Caco-2 (cell line): ENCODE results near the gene BRI3. TPM values are rescaled to one million over a fixed set of nuclear protein-coding genes. Genes with fewer than 3 reads are reported as not detected.
"Not testable (repeated sequence)": the region's sequence is repeated elsewhere in the genome, so short reads cannot be mapped to it uniquely, and the experiment has no call there.

Experiments
- BruUV-seq: library from RNA; stranded (reverse); fragments of 400-500 nt; replicated peaks from 2 replicates; lab custom pipeline; 2021; lab: Mats Ljungman, UMichigan
- CTCF ChIA-PET: fragments of 300-600 bp; sonication (Branson Sonifier 250); formaldehyde crosslinking; loops from one replicate; lab custom pipeline; 2022; ENCODE audit warnings: antibody characterized with exemption; lab: Charles Lee
- POLR2A ChIA-PET: fragments of 300-600 bp; sonication (Branson Sonifier 250); formaldehyde crosslinking; loops from one replicate; lab custom pipeline; 2022; ENCODE audit warnings: antibody characterized with exemption; lab: Charles Lee
- DNase-seq, 2 experiments: peaks; one replicate each; pipeline versions ENCODE4 v3.0.0 to v3.0.0-alpha.2; 2020 to 2022
- H3K27me3 ChIP-seq: replicated peaks from 2 replicates; pipeline ENCODE4 v1.6.0; 2011; ENCODE audit warnings: low read length; ENCODE audit not compliant: control insufficient read depth, insufficient read depth
- H3K36me3 ChIP-seq: 2 replicates; pipeline ENCODE4 v1.5.1; 2011; ENCODE audit warnings: low read length; ENCODE audit not compliant: control insufficient read depth, insufficient read depth
- H3K4me1 ChIP-seq: fragments of 250-450 bp; sonication (Bioruptor Pico); 2 replicates; pipeline ENCODE4 v1.5.1; 2020; ENCODE audit warnings: mild to moderate bottlenecking
- H3K4me3 ChIP-seq: 2 replicates; pipeline ENCODE4 v1.5.1; 2011; ENCODE audit warnings: low read depth, mild to moderate bottlenecking, control low read depth, low read length
- H3K9me3 ChIP-seq: fragments of 250-450 bp; sonication (Bioruptor Pico); 2 replicates; pipeline ENCODE4 v1.5.1; 2020; ENCODE audit warnings: mild to moderate bottlenecking, moderate library complexity
- H3K27ac Mint-ChIP-seq: one replicate; pipeline ENCODE4 v1.8.0; 2022; ENCODE audit warnings: mixed read lengths; ENCODE audit not compliant: unreplicated experiment
- H3K27me3 Mint-ChIP-seq: one replicate; pipeline ENCODE4 v1.8.0; 2022; ENCODE audit warnings: mixed read lengths; ENCODE audit not compliant: insufficient read depth, unreplicated experiment
- H3K36me3 Mint-ChIP-seq: one replicate; pipeline ENCODE4 v1.8.0; 2022; ENCODE audit warnings: mild to moderate bottlenecking, mixed read lengths; ENCODE audit not compliant: insufficient read depth, unreplicated experiment
- H3K4me1 Mint-ChIP-seq: one replicate; pipeline ENCODE4 v1.8.0; 2022; ENCODE audit warnings: low read depth, mixed read lengths; ENCODE audit not compliant: unreplicated experiment
- H3K4me3 Mint-ChIP-seq: one replicate; pipeline ENCODE4 v1.8.0; 2022; ENCODE audit warnings: mild to moderate bottlenecking, moderate library complexity, mixed read lengths; ENCODE audit not compliant: unreplicated experiment
- H3K9me3 Mint-ChIP-seq: one replicate; pipeline ENCODE4 v1.8.0; 2022; ENCODE audit warnings: mixed read lengths; ENCODE audit not compliant: unreplicated experiment
- CTCF ChIP-seq, 2 experiments: fragments of 200-600 bp in 1 of 2; IDR thresholded peaks; 1 replicate in 1 of 2; 2 replicates in 1 of 2; pipeline versions ENCODE4 v1.5.1 to v1.8.0; 2011 to 2022; ENCODE audit warnings: antibody characterized with exemption in 1 of 2, control low read depth in 1 of 2, inconsistent platforms in 1 of 2, low read depth in 1 of 2, low read length in 1 of 2, mild to moderate bottlenecking in 1 of 2, moderate library complexity in 1 of 2; ENCODE audit not compliant: insufficient read depth in 1 of 2, severe bottlenecking in 1 of 2, unreplicated experiment in 1 of 2
- intact Hi-C: fragments of 100-400 bp; cut with micrococcal nuclease; formaldehyde crosslinking; loops from one replicate; pipeline ENCODE4 v1.10.0; 2022; ENCODE audit not compliant: unreplicated experiment
- total RNA-seq: library from RNA; stranded (reverse); gene quantifications from 2 replicates; pipeline ENCODE4 v1.2.3, GENCODE V29; 2022

BRI3 gene
- total RNA-seq, 1 experiment from 2014 or later = 224 TPM

GRCh38 chr7:98312201-98312600 is 30.7 kb downstream of the BRI3 start:
- POLR2A ChIA-PET = no interaction called here

GRCh38 chr7:98314469-98314868 is 33.0 kb downstream of the BRI3 start:
- no peak for TF ChIP-seq CTCF (IDR thresholded peaks at IDR 0.05; ENCODE audit: insufficient read depth in 1 of 2, low read depth in 1 of 2, low read length in 1 of 2, severe bottlenecking in 1 of 2, unreplicated experiment in 1 of 2)
- peaks cover 6% of the 10 kb centered on the region for H3K36me3 ChIP-seq
- Mint-ChIP-seq H3K27me3 (no peaks in the 10 kb centered on the region), H3K9me3 (peaks cover 21% of the 10 kb centered on the region), H3K4me3 (no peak overlapping the region), H3K36me3 (peaks cover 92% of the 10 kb centered on the region), H3K4me1 (peaks cover 22% of the 10 kb centered on the region), H3K27ac (no peak overlapping the region)
- ChIA-PET CTCF (no interaction called here), POLR2A (no interaction called here)
- no peaks in the 10 kb centered on the region for H3K27me3 ChIP-seq
- H3K4me3 ChIP-seq = no peak overlapping the region
- peaks cover 23% of the 10 kb centered on the region for H3K4me1 ChIP-seq
- intact Hi-C loops = no loop called here
- peaks cover 9% of the 10 kb centered on the region; the same call in 1 of the 2 replicates for H3K9me3 ChIP-seq
- no peak for DNase-seq
- no TSS peak for BruUV-seq

More at GRCh38 chr7:98312201-98312600, 30.7 kb downstream of the BRI3 start:
- Histone ChIP-seq H3K4me1 (peaks cover 32% of the 10 kb centered on the region), H3K36me3 (peaks cover 3% of the 10 kb centered on the region), H3K9me3 (peaks cover 9% of the 10 kb centered on the region; the same call in 1 of the 2 replicates), H3K4me3 (no peak overlapping the region), H3K27me3 (no peaks in the 10 kb centered on the region)
- H3K4me1 Mint-ChIP-seq = peaks cover 29% of the 10 kb centered on the region
- H3K36me3 Mint-ChIP-seq = peaks cover 94% of the 10 kb centered on the region
- H3K9me3 Mint-ChIP-seq = peaks cover 14% of the 10 kb centered on the region
- no peak for TF ChIP-seq CTCF (IDR thresholded peaks at IDR 0.05; ENCODE audit: insufficient read depth in 1 of 2, low read depth in 1 of 2, low read length in 1 of 2, severe bottlenecking in 1 of 2, unreplicated experiment in 1 of 2)
- H3K27ac Mint-ChIP-seq = no peak overlapping the region
- DNase-seq = no peak
- H3K27me3 Mint-ChIP-seq = no peaks in the 10 kb centered on the region
- H3K4me3 Mint-ChIP-seq = no peak overlapping the region
- intact Hi-C loops = no loop called here
- no TSS peak for BruUV-seq
- CTCF ChIA-PET = no interaction called here

GRCh38 chr7:98315318-98315993 is 34.0 kb downstream of the BRI3 start:
- BruUV-seq = no TSS peak
- CTCF ChIA-PET = no interaction called here

GRCh38 chr7:98315994-98316527 is 34.6 kb downstream of the BRI3 start:
- H3K9me3 ChIP-seq, H3K4me3 ChIP-seq, H3K27me3 Mint-ChIP-seq, H3K36me3 ChIP-seq, H3K27me3 ChIP-seq, CTCF ChIA-PET, BruUV-seq, POLR2A ChIA-PET, DNase-seq, H3K4me3 Mint-ChIP-seq, intact Hi-C loops: not testable (repeated sequence)
- peaks cover 21% of the 10 kb centered on the region for H3K9me3 Mint-ChIP-seq
- peaks cover 91% of the 10 kb centered on the region for H3K36me3 Mint-ChIP-seq
- H3K4me1 Mint-ChIP-seq = peaks cover 22% of the 10 kb centered on the region
- H3K27ac Mint-ChIP-seq = peak overlapping the region; percentile 74
- peaks cover 19% of the 10 kb centered on the region for H3K4me1 ChIP-seq

More at GRCh38 chr7:98315318-98315993, 34.0 kb downstream of the BRI3 start:
- no peak overlapping the region for H3K4me3 ChIP-seq
- intact Hi-C loops = no loop called here
- peaks cover 6% of the 10 kb centered on the region; the same call in 1 of the 2 replicates for H3K36me3 ChIP-seq
- Mint-ChIP-seq H3K9me3 (peaks cover 21% of the 10 kb centered on the region), H3K36me3 (peaks cover 92% of the 10 kb centered on the region), H3K4me1 (peaks cover 22% of the 10 kb centered on the region), H3K27ac (peak overlapping the region; percentile 74), H3K27me3 (no peaks in the 10 kb centered on the region), H3K4me3 (no peak overlapping the region)
- H3K4me1 ChIP-seq = peaks cover 19% of the 10 kb centered on the region
- H3K9me3 ChIP-seq = peaks cover 9% of the 10 kb centered on the region; the same call in 1 of the 2 replicates
- DNase-seq = peak; percentile 54 to 55
- no peaks in the 10 kb centered on the region for H3K27me3 ChIP-seq
- POLR2A ChIA-PET = no interaction called here
- TF ChIP-seq CTCF (IDR thresholded peaks at IDR 0.05; ENCODE audit: insufficient read depth in 1 of 2, low read depth in 1 of 2, low read length in 1 of 2, severe bottlenecking in 1 of 2, unreplicated experiment in 1 of 2) = no peak
